Retinal pigment epithelial cell (primary cell): Measurements from ENCODE around the gene MAD2L2.

Experiments
- DNase-seq: peaks from one replicate; pipeline ENCODE4 v3.0.0-alpha.2; 2010; ENCODE audit warnings: low read depth
- H3K4me3 ChIP-seq: 2 replicates; pipeline ENCODE4 v1.5.1; 2011; ENCODE audit warnings: mild to moderate bottlenecking, low read length, control low read depth, moderate library complexity
- TF ChIP-seq, protein P1 (sequence below): conservative IDR thresholded peaks from 2 replicates; pipeline ENCODE4 v1.5.1; 2011; ENCODE audit warnings: low read depth, low read length, control low read depth, inconsistent platforms

Gene MAD2L2

DNA sequence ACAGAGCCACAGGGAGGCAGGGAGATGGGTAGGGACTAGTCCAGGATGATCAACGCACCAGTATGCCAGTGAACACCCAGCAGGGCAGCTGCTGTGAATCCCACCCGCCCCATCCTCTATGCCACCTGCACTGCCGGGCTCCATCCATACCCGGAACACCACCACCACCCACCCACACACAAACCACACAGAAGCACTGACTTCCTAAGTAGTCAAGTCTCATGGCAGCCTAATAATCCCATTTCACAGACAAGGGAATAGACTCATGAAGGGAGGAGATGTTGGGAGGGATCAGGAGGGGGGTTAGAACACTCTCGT is 16.9 kb upstream of the MAD2L2 start:
- H3K4me3 ChIP-seq = no peak overlapping the region
- no peak for DNase-seq
- TF ChIP-seq, protein P1, sequence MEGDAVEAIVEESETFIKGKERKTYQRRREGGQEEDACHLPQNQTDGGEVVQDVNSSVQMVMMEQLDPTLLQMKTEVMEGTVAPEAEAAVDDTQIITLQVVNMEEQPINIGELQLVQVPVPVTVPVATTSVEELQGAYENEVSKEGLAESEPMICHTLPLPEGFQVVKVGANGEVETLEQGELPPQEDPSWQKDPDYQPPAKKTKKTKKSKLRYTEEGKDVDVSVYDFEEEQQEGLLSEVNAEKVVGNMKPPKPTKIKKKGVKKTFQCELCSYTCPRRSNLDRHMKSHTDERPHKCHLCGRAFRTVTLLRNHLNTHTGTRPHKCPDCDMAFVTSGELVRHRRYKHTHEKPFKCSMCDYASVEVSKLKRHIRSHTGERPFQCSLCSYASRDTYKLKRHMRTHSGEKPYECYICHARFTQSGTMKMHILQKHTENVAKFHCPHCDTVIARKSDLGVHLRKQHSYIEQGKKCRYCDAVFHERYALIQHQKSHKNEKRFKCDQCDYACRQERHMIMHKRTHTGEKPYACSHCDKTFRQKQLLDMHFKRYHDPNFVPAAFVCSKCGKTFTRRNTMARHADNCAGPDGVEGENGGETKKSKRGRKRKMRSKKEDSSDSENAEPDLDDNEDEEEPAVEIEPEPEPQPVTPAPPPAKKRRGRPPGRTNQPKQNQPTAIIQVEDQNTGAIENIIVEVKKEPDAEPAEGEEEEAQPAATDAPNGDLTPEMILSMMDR = no peak

DNA sequence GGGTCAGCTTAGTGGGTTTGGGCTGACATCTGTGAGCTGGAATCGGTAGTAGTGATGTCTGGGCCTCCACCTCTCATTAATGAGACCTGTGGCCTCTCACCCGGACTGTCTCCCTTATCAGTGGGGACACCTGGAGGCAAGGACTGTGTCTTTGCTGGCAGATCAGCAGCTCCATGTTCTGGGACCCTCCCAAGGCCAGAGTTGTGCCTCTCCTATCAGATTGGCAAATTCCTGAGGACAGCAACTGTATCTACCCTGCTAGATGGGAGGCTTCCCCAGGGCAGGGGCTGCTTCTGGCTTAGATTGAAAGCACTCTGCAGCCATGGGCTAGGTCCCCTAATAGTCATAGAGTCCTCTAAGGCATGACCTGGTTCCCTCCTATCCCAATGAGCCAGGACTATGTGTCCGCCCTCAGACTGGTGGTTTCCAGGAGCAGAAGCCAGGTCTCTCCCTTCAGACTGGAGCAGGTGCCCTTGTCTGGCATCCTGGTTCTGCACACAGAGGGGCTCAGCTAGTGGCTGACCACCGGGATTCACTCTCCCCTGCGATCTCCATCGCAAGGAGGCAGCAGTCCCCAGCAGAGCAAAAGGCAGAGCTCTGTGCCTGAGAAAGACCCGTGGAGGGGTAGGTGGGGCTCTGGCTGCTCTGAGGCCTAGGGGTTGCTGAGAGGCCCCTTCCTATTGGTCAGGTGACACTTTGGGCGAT is 16.4 kb upstream of the MAD2L2 start:
- DNase-seq = no peak
- TF ChIP-seq, protein P1 = no peak
- H3K4me3 ChIP-seq = no peak overlapping the region

DNA sequence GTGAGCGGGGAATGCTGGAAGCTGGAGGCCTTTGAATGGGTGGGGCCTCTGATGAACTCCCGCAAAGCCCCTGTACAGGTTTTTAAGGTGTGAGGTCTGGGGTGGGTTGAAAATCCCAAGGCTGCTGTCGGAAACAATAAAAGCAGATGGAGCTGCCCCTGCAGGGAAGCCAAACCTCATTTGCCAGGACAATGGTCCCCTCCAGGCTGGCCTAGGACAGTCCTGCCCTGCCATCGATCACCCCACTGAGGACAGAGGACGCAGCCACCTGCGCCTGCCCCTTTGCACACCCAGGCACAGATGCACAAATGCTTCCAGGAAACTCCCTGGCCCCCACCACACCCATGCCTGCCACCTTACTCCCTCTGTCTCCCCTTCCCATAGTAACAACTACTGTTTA is 14.9 kb upstream of the MAD2L2 start:
- no peak overlapping the region for H3K4me3 ChIP-seq
- TF ChIP-seq, protein P1 = no peak
- no peak for DNase-seq

DNA sequence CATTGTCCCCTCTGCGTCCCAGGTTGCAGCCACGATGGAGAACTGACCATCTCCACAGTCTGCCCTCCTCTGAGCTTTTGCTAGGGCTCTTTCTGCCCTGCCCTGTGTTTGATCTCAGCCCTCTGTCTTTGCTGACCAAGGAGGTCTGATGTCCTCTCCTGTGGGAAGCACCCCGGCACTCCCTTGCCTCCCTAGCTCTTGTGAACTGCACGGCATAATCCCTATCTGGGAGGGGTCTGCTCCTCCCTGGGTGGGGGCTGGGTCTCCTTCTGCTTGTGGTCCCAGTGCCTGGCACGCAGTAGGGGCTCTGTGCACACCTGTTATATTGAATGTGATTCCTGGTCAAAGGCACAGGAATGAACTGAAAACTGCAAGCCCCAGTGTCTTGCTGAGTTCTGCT is 13.0 kb upstream of the MAD2L2 start:
- TF ChIP-seq, protein P1 = no peak
- DNase-seq = no peak
- H3K4me3 ChIP-seq = no peak overlapping the region

DNA sequence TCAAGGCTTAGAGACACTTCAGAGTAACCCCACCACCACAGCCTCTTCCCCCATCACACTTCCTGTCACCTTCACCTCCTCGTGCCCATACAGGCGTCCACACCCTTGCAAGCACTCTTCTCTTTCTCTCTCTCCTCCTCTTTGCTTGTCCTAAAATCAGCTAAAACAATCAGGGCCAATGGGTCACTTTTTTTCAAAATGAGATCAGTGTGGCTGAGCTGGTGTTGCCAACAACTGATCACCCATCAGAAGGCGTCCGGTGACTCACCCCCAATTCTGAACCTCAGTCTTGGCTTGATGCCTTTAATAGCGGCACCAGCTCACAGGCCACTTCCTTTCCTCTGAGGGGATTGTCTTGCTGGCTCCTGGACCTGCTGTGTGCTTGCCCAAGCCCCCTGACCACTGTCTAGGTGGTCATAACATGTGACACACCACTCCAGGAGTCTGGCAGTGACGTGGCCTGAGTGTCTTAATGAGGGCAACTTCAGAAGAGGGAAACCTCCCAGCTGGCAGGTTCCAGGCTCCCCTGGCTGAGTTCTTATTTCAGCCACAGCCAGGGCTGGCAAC is 12.2 kb upstream of the MAD2L2 start:
- DNase-seq = peak; percentile 39
- no peak overlapping the region for H3K4me3 ChIP-seq
- TF ChIP-seq, protein P1 = no peak

DNA sequence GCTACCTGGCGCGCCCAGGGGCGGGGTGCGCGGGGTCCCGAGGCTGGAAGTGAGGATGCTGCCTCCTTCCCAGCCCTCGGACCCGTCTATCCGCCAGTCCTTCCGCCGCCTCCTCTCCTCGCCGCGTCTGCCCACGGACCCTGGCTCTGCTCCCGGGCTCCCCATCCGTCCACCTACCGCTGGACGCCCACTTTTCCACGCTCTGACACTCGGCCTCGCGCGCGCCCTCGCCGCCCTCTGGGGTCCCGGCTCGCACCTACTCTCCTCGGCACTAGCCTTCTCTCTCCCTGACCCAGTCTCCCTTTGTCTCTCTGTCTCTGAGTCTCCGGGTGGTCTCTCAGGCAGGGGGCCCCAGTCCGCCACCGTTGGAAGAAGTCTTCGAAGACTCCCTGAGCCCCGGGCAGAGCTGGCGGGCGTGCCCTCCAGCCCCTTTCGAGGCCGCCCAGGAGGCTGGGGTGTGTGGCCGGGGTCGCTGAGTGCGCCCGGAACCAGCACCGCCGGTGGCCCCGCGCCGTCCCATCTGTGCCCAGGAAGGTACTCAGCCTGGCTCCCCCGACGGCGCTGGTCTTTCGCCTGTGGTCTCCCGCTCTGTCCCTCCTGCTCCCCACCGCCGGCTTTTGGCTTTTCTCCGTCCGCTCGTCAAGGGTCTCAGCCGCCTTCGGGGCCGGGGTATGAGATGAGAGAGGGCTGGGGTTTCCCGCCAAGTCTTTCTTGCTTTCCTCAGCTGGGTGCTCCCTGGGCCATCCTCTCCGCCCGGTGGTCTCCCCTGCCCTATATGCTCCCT is 11.2 kb upstream of the MAD2L2 start:
- H3K4me3 ChIP-seq = no peak overlapping the region
- DNase-seq = no peak
- TF ChIP-seq, protein P1 = no peak
